IPS-20b (cell line): ENCODE data around the gene KIF1B.
A peak's percentile ranks its signal among the peaks of the same experiment; 100 is the strongest.

Source experiments
- H3K27ac ChIP-seq: one replicate; pipeline ENCODE4 v1.5.1; 2013; ENCODE audit warnings: low read length
- H3K27me3 ChIP-seq: 2 replicates; pipeline ENCODE4 v1.6.1; 2013; ENCODE audit warnings: mild to moderate bottlenecking, low read length, inconsistent platforms; ENCODE audit not compliant: insufficient read depth
- H3K36me3 ChIP-seq: 2 replicates; pipeline ENCODE4 v1.6.1; 2013; ENCODE audit warnings: low read depth, mild to moderate bottlenecking, inconsistent platforms, low read length, moderate library complexity; ENCODE audit not compliant: insufficient read depth
- H3K4me1 ChIP-seq: 2 replicates; pipeline ENCODE4 v1.6.1; 2013; ENCODE audit warnings: mild to moderate bottlenecking, control low read depth, inconsistent platforms, low read length, moderate library complexity; ENCODE audit not compliant: insufficient read depth
- H3K4me3 ChIP-seq: 2 replicates; pipeline ENCODE4 v1.5.1; 2013; ENCODE audit warnings: mild to moderate bottlenecking, low read length, inconsistent platforms
- H3K9ac ChIP-seq: 2 replicates; pipeline ENCODE4 v1.6.1; 2013; ENCODE audit warnings: low read depth, mild to moderate bottlenecking, inconsistent platforms, low read length, moderate library complexity
- H3K9me3 ChIP-seq: 2 replicates; pipeline ENCODE4 v1.6.1; 2013; ENCODE audit warnings: mild to moderate bottlenecking, low read depth, low read length, inconsistent platforms; ENCODE audit not compliant: insufficient read depth

Gene KIF1B

DNA sequence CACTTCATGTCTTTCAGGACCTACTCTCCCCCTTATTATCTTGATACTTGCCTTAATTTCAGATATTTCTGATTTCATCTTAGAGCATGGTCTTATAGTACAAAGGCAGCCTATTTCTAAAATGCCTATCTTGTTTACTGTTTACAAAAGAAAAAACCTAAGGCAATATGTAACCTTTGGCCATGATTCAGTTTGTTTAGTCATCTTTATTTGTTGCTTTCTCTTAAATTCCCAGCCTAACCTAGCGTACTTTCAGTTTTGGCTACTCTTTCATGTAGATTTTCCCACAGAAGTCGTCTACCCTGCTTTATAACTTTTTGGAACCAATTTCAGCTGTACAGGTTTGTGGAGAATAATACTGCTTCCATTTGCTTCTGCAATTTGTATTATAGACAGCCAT lies 81.8 kb downstream of the KIF1B start:
- no peaks in the 10 kb centered on the region for H3K9me3 ChIP-seq
- no peaks in the 10 kb centered on the region for H3K4me1 ChIP-seq
- H3K36me3 ChIP-seq: peaks cover 85% of the 10 kb centered on the region
- H3K9ac ChIP-seq: no peak overlapping the region
- H3K27ac ChIP-seq: no peak overlapping the region
- no peaks in the 10 kb centered on the region for H3K27me3 ChIP-seq
- H3K4me3 ChIP-seq: no peak overlapping the region

DNA sequence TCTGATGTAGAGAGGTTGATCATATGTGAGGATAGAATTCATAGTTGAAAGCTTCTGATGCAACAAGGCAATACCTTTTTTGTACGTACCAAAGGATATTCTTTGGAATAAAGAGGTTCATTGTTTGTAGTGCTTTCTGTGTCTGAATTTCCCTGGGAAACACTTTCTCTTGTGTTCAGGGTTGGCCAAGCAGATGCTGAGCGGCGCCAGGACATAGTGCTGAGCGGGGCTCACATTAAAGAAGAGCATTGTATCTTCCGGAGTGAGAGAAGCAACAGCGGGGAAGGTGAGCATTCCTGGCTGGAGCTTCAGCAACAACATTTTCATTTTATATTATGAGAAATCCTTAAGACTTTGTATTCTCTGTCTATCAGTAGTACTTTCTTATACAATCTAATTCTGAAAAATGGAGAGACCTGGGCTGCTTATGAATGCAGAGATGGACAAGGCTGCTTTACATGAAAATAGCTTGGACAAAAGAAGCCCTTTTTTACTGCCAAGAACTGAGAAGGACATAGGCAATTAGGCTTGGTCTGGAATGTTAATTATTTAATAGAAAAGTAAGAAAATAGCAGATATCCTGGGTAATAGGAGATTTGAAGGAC lies 85.2 kb downstream of the KIF1B start:
- H3K9ac ChIP-seq: no peak overlapping the region
- no peak overlapping the region for H3K4me3 ChIP-seq
- H3K4me1 ChIP-seq: peaks cover 3% of the 10 kb centered on the region; the same call in 1 of the 2 replicates
- H3K27ac ChIP-seq: no peak overlapping the region
- H3K9me3 ChIP-seq: no peaks in the 10 kb centered on the region
- peaks cover 77% of the 10 kb centered on the region for H3K36me3 ChIP-seq
- H3K27me3 ChIP-seq: no peaks in the 10 kb centered on the region

DNA sequence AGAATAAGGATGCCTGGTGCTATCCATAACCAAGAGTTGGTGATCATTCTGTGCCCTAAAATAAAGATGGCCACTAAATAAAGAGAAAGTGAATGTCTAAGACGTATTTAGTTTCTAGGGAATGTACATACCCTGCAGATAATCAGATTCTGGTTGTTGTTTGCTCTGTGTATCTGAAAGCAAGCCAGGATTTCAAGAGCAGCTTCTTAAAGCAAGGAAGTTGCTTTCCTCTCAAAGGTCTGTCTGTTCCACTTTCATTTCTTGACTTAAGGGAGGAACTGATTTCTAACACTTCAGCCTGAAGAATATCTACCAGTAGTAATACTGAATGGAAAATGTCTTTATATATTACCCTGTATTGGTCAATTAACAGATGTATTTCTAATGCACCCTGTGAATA lies 88.8 kb downstream of the KIF1B start:
- peaks cover 80% of the 10 kb centered on the region for H3K36me3 ChIP-seq
- no peak overlapping the region for H3K27ac ChIP-seq
- H3K9me3 ChIP-seq: no peaks in the 10 kb centered on the region
- H3K4me3 ChIP-seq: no peak overlapping the region
- peaks cover 9% of the 10 kb centered on the region; the same call in 1 of the 2 replicates for H3K4me1 ChIP-seq
- no peaks in the 10 kb centered on the region for H3K27me3 ChIP-seq
- H3K9ac ChIP-seq: no peak overlapping the region

DNA sequence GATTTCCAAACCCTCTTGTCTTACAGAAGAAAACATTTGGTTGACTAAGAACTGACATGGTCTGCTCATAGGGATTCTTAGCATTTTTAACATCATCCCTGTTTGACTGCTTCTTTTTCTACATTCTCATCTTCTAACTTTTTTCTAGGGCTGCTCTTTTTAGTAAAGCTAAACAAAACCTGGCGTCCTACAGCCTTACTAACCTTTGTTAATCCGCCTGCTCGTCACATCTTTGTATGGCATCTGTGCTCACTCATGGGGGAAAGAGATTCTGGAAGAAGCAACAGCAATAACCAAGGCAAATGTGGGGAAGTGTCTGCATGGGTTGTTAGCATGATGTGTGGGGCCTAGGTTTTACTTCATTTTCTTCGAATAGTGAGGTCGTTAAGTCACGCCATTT lies 92.0 kb downstream of the KIF1B start:
- Histone ChIP-seq H3K4me3 (no peak overlapping the region), H3K27ac (no peak overlapping the region), H3K9me3 (no peaks in the 10 kb centered on the region), H3K36me3 (peaks cover 69% of the 10 kb centered on the region), H3K27me3 (no peaks in the 10 kb centered on the region), H3K4me1 (peaks cover 9% of the 10 kb centered on the region; the same call in 1 of the 2 replicates), H3K9ac (no peak overlapping the region)

DNA sequence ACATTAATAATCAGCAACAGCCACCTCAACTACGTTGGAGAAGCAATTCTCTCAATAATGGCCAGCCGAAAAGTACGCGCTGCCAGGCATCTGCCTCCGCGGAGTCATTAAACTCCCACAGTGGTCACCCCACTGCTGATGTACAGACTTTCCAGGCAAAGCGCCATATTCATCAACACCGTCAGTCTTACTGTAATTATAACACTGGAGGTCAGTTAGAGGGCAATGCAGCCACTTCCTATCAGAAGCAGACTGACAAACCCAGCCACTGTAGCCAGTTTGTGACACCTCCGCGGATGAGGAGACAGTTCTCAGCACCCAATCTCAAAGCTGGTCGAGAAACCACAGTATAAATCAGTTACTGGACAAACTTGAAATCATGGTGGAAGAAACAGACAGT lies 93.9 kb downstream of the KIF1B start:
- Histone ChIP-seq H3K27ac (no peak overlapping the region), H3K9ac (no peak overlapping the region), H3K9me3 (no peaks in the 10 kb centered on the region), H3K4me3 (no peak overlapping the region), H3K27me3 (no peaks in the 10 kb centered on the region), H3K4me1 (peaks cover 9% of the 10 kb centered on the region; the same call in 1 of the 2 replicates), H3K36me3 (peaks cover 55% of the 10 kb centered on the region)

DNA sequence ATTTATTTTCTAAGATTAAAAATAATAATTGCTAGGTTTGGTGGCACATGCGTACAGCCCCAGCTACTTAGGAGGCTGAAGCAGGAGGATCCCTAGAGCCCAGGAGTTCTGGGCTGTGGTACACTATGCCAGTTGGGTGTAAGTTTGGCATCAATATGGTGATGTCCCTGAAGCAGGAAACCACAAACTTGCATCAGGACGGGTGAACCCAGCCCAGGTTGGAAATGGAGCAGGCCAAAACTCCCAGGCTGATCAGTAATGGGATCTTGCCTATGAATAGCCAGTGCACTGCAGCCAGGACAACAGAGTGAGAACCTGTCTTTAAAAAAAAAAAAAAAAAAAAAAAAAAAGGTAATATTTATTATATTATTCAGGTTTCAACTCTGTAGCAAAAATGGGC lies 96.1 kb downstream of the KIF1B start:
- Histone ChIP-seq H3K27ac (no peak overlapping the region), H3K27me3 (no peaks in the 10 kb centered on the region), H3K9me3 (no peaks in the 10 kb centered on the region), H3K4me3 (no peak overlapping the region), H3K9ac (no peak overlapping the region), H3K4me1 (peaks cover 5% of the 10 kb centered on the region; the same call in 1 of the 2 replicates), H3K36me3 (peaks cover 53% of the 10 kb centered on the region)

DNA sequence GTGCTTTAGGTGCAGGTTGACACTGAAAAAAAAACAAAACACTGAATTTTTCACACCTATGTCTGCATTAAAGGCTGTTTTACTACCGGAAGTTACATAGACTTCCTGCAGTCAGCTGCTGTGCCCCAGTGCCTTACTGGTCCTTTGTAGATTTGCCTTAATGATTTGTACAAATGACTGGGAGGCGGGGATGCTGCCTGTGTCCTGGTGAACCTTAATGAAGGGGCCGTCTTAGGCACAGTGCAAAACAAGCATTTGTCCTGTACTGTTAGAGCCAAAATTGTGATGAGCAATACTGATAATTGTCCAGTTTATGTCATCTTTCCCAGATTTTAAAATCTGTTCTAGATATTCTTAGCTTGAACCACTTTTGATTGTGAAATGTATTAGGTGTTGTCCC lies 97.6 kb downstream of the KIF1B start:
- Histone ChIP-seq H3K27ac (no peak overlapping the region), H3K9ac (no peak overlapping the region), H3K4me1 (no peaks in the 10 kb centered on the region), H3K9me3 (no peaks in the 10 kb centered on the region), H3K4me3 (no peak overlapping the region), H3K36me3 (peaks cover 41% of the 10 kb centered on the region), H3K27me3 (no peaks in the 10 kb centered on the region)

DNA sequence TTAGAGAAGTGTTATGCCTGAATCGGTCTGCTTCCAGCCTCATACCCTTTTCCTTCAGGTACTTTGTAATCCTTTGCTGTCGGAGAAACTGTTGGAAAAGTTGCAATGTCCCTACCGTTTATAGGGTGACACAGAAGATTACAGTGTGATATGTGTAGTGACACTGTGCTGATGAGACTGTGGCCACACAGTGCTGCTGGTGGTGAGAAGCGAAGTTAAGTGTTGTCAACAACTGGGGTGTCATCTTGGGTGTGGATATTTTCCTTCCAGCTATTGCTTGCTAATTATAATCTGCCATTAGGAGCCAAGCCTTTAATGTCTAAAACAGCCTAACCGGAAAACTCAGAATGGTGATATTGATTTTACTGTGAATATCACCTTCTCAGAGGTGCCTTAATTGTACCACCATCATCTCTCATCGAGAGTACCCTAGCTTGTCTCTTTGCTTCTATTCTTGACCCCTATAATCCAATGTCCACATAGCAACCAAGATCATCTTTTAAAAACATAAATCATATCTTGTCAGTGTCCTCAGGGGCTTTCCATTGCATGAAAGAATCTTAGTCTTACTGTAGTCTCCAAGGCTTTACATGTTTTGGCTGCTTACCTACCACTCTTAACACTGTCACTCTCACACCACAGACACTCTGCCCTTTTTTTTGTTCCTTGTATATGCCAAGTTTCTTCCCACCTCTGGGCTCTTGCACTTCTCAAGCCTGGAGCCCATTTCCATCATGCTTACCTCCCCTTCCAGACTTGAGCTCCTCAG lies 99.1 kb downstream of the KIF1B start:
- Histone ChIP-seq H3K27ac (no peak overlapping the region), H3K9ac (no peak overlapping the region), H3K4me1 (no peaks in the 10 kb centered on the region), H3K4me3 (no peak overlapping the region), H3K36me3 (peaks cover 27% of the 10 kb centered on the region), H3K27me3 (no peaks in the 10 kb centered on the region), H3K9me3 (no peaks in the 10 kb centered on the region)

DNA sequence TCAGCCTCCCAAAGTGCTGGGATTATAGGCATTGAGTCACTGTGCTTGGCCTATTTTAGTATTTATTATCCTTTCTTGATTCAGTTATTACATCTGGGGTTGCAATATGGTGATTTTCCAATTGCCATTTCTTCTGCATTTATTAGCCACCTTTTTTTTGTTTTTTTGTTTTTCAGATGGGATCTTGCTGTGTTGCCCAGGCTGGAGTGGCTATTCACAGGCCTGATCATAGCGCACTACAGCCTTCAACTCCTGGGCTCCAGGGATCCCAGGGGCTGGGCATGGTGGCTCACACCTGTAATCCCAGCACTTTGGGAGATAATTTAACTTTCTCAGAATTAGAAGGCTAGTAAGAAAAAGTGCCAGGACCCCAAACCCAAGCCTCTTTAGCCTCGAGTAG lies 106.4 kb downstream of the KIF1B start:
- no peak overlapping the region for H3K27ac ChIP-seq
- peaks cover 10% of the 10 kb centered on the region for H3K4me1 ChIP-seq
- no peak overlapping the region for H3K9ac ChIP-seq
- no peak overlapping the region for H3K4me3 ChIP-seq
- H3K9me3 ChIP-seq: no peaks in the 10 kb centered on the region
- H3K36me3 ChIP-seq: peaks cover 4% of the 10 kb centered on the region
- H3K27me3 ChIP-seq: no peaks in the 10 kb centered on the region

DNA sequence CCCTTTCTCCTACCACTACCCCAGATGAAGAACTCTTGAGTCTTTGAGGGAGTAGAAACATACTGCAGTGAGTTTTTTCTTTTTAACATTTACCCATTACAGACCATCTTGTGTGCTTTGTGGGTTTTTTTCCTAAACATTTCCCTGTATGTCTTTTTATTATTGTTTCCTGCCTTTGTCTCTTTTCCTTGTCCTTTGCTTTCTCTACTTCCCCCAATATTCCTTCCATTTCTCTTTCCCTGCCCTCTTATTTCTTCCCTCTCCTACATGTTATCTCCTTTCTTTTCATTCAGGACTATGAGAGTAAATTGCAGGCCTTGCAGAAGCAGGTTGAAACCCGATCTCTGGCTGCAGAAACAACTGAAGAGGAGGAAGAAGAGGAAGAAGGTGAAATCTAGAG lies 109.4 kb downstream of the KIF1B start:
- H3K9ac ChIP-seq: no peak overlapping the region
- H3K4me1 ChIP-seq: peaks cover 10% of the 10 kb centered on the region
- 0 out of 2 replicates have a peak overlapping the region, but pooled peaks have one; percentile 6 for H3K4me3 ChIP-seq
- no peaks in the 10 kb centered on the region for H3K27me3 ChIP-seq
- H3K36me3 ChIP-seq: peaks cover 30% of the 10 kb centered on the region
- no peak overlapping the region for H3K27ac ChIP-seq
- H3K9me3 ChIP-seq: no peaks in the 10 kb centered on the region

DNA sequence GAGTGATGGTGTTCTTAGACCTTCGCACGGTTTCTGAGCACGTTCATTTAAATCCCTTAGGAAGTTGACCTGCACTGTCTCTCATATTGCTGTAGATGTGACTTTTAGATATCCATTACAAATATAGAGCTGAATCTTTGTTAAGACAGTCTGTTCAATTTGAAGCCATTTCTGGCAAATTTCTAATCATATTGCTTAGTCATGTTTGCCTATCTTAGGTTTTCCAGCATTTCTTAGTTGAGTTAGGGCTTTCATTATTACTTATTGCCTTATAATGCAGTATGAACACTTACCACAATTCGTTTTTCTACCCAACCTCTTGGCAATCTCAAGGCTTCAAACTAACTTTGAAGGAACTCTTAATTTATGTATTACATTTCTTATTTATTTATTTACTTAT lies 110.0 kb downstream of the KIF1B start:
- Histone ChIP-seq H3K4me1 (peaks cover 10% of the 10 kb centered on the region), H3K27me3 (no peaks in the 10 kb centered on the region), H3K9ac (no peak overlapping the region), H3K4me3 (0 out of 2 replicates have a peak overlapping the region, but pooled peaks have one; percentile 6), H3K36me3 (peaks cover 36% of the 10 kb centered on the region), H3K9me3 (no peaks in the 10 kb centered on the region), H3K27ac (no peak overlapping the region)

DNA sequence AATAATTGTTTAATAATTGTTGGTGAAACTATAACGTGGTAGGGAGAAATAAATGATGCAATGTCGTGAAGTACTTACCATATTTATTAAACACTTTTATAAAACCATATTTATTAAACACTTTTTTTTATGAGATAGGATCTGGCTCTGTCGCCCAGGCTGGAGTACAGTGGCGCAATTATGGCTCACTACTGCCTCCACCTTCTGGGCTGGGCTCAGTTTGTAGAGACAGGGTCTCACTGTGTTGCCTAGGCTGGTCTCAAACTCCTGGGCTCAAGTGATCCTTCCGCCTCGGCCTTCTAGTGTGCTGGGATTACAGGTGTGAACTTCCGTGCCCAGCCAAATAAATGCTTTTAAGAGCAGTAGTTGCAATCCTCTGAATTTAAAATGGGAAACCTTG lies 112.5 kb downstream of the KIF1B start:
- Histone ChIP-seq H3K27me3 (no peaks in the 10 kb centered on the region), H3K4me3 (no peak overlapping the region), H3K9me3 (no peaks in the 10 kb centered on the region), H3K4me1 (peaks cover 10% of the 10 kb centered on the region), H3K9ac (no peak overlapping the region), H3K27ac (no peak overlapping the region), H3K36me3 (peaks cover 53% of the 10 kb centered on the region)
